HG02840 (cell line): ENCODE measurements around the gene TGFBR2.
A peak's percentile ranks its signal among the peaks of the same experiment; 100 is the strongest.

Experiments
- ATAC-seq: cut with Tn5 transposase; IDR thresholded peaks from one replicate; pipeline ENCODE4 v1.9.1; 2021; ENCODE audit warnings: mild to moderate bottlenecking, moderate library complexity, moderate number of reproducible peaks; ENCODE audit not compliant: unreplicated experiment, low FRiP score

The TGFBR2 gene

GRCh38 chr3:30600572-30600971 is 5.8 kb upstream of the TGFBR2 start:
- ATAC-seq, result no peak

GRCh38 chr3:30602946-30603345 is 3.5 kb upstream of the TGFBR2 start:
- no peak for ATAC-seq

- no peak for ATAC-seq
Measured at GRCh38 chr3:30604093-30604492, 2.3 kb upstream of the TGFBR2 start.

- no peak for ATAC-seq
Measured at GRCh38 chr3:30604558-30604957, 1.8 kb upstream of the TGFBR2 start.

GRCh38 chr3:30605005-30605404 is 1.4 kb upstream of the TGFBR2 start:
- ATAC-seq, result no peak

- no peak for ATAC-seq
Measured at GRCh38 chr3:30605706-30606300, 598 bp upstream of the TGFBR2 start.

GRCh38 chr3:30607032-30607833 is 832 bp downstream of the TGFBR2 start:
- peak; percentile 46 for ATAC-seq

- ATAC-seq, result no peak
Measured at GRCh38 chr3:30608598-30608947, 2.2 kb downstream of the TGFBR2 start.

- no peak for ATAC-seq
Measured at GRCh38 chr3:30609930-30610701, 3.7 kb downstream of the TGFBR2 start.

- no peak for ATAC-seq
Measured at GRCh38 chr3:30610702-30611368, 4.4 kb downstream of the TGFBR2 start.

GRCh38 chr3:30611613-30612436 is 5.4 kb downstream of the TGFBR2 start:
- ATAC-seq, result no peak

GRCh38 chr3:30612437-30613132 is 6.2 kb downstream of the TGFBR2 start:
- no peak for ATAC-seq

GRCh38 chr3:30613133-30613825 is 6.9 kb downstream of the TGFBR2 start:
- ATAC-seq, result no peak

- ATAC-seq, result no peak
Measured at GRCh38 chr3:30614373-30614772, 8.0 kb downstream of the TGFBR2 start.

- ATAC-seq, result no peak
Measured at GRCh38 chr3:30614943-30615342, 8.5 kb downstream of the TGFBR2 start.

GRCh38 chr3:30615615-30616346 is 9.4 kb downstream of the TGFBR2 start:
- ATAC-seq, result no peak

- no peak for ATAC-seq
Measured at GRCh38 chr3:30616347-30617027, 10.1 kb downstream of the TGFBR2 start.

- ATAC-seq, result no peak
Measured at GRCh38 chr3:30617069-30617468, 10.7 kb downstream of the TGFBR2 start.
